Colonic mucosa (tissue), 4 donors: ENCODE data around the gene PHC3. TPM values are rescaled to one million over a fixed set of nuclear protein-coding genes. Genes with fewer than 3 reads are reported as not detected.
"Not testable (repeated sequence)": the region's sequence is repeated elsewhere in the genome, so short reads cannot be mapped to it uniquely, and the experiment has no call there.

Experiments used
- DNase-seq: peaks from one replicate; pipeline ENCODE4 v3.0.0-alpha.2; 2020
- H3K27ac ChIP-seq: fragments of 200-600 bp; one replicate; pipeline ENCODE4 v1.8.0; 2021
- H3K27me3 ChIP-seq: fragments of 200-600 bp; one replicate; pipeline ENCODE4 v1.8.0; 2021
- H3K36me3 ChIP-seq: fragments of 200-600 bp; one replicate; pipeline ENCODE4 v1.8.0; 2021
- H3K4me1 ChIP-seq: fragments of 200-600 bp; one replicate; pipeline ENCODE4 v1.8.0; 2021; ENCODE audit warnings: mild to moderate bottlenecking
- H3K4me3 ChIP-seq: fragments of 200-600 bp; one replicate; pipeline ENCODE4 v1.8.0; 2021
- H3K9ac ChIP-seq, 2 donors: one replicate each; pipeline ENCODE4 v1.7.0; 2013; ENCODE audit warnings: control low read depth in 2 of 2, low read depth in 2 of 2, low read length in 2 of 2
- H3K9me3 ChIP-seq: fragments of 200-600 bp; one replicate; pipeline ENCODE4 v1.8.0; 2021
- CTCF ChIP-seq: fragments of 200-600 bp; IDR thresholded peaks from one replicate; pipeline ENCODE4 v1.8.0; 2022; ENCODE audit warnings: antibody characterized with exemption, mild to moderate bottlenecking
- intact Hi-C: fragments of 100-400 bp; cut with DNase I; formaldehyde crosslinking; loops from one replicate; pipeline ENCODE4 v1.14.1; 2022
- total RNA-seq, 2 donors: library from RNA; stranded (reverse); fragmentation: NEBNext Ultra II Directional in 1 of 2; extraction: Animal tissue kit (Norgen Biotek cat#: 25700) in 1 of 2; gene quantifications; one replicate each; pipeline ENCODE4 v1.2.1, GENCODE V29; 2021
- donor health status: healthy.
- donor health status: DM: no; HTN: no; CAD: no.
- donor health status: DM: no; HTN: no; CAD: no.

Gene PHC3
- total RNA-seq, 2 donors from 2014 or later: 36.4 to 49.4 TPM

- H3K4me1 ChIP-seq: no peaks in the 10 kb centered on the region
- no peaks in the 10 kb centered on the region for H3K9me3 ChIP-seq
- H3K9ac ChIP-seq: no peak overlapping the region
- DNase-seq: no peak
- H3K4me3 ChIP-seq: no peak overlapping the region
- H3K36me3 ChIP-seq: no peaks in the 10 kb centered on the region
- H3K27ac ChIP-seq: no peak overlapping the region
- TF ChIP-seq CTCF: no peak
- intact Hi-C loops: no loop called here
- no peaks in the 10 kb centered on the region for H3K27me3 ChIP-seq
Observed at GRCh38 chr3:170207717-170208116, 26.2 kb upstream of the PHC3 start.

- H3K9me3 ChIP-seq, H3K9ac ChIP-seq, H3K4me3 ChIP-seq, intact Hi-C loops, H3K4me1 ChIP-seq, H3K36me3 ChIP-seq, H3K27me3 ChIP-seq: not testable (repeated sequence)
- peak; percentile 27 for DNase-seq
- peak overlapping the region; percentile 45 for H3K27ac ChIP-seq
Observed at GRCh38 chr3:170206164-170206762, 24.7 kb upstream of the PHC3 start.

GRCh38 chr3:170205302-170205701 lies 23.8 kb upstream of the PHC3 start:
- intact Hi-C loops: no loop called here
- H3K4me1 ChIP-seq: no peaks in the 10 kb centered on the region

GRCh38 chr3:170204509-170204908 lies 23.0 kb upstream of the PHC3 start:
- intact Hi-C loops: no loop called here
- no peak for DNase-seq
- H3K9me3 ChIP-seq: no peaks in the 10 kb centered on the region
- H3K4me1 ChIP-seq: no peaks in the 10 kb centered on the region
- no peak overlapping the region for H3K27ac ChIP-seq
- no peaks in the 10 kb centered on the region for H3K36me3 ChIP-seq
- no peaks in the 10 kb centered on the region for H3K27me3 ChIP-seq
- no peak for TF ChIP-seq CTCF
- H3K4me3 ChIP-seq: no peak overlapping the region
- no peak overlapping the region for H3K9ac ChIP-seq

More at GRCh38 chr3:170205302-170205701, 23.8 kb upstream of the PHC3 start:
- no peaks in the 10 kb centered on the region for H3K27me3 ChIP-seq
- H3K36me3 ChIP-seq: no peaks in the 10 kb centered on the region
- no peak overlapping the region for H3K4me3 ChIP-seq
- no peak overlapping the region for H3K27ac ChIP-seq
- no peaks in the 10 kb centered on the region for H3K9me3 ChIP-seq
- no peak overlapping the region for H3K9ac ChIP-seq
- DNase-seq: no peak
- no peak for TF ChIP-seq CTCF

- Histone ChIP-seq H3K9ac (no peak overlapping the region), H3K4me3 (no peak overlapping the region), H3K36me3 (no peaks in the 10 kb centered on the region), H3K4me1 (no peaks in the 10 kb centered on the region), H3K27ac (no peak overlapping the region), H3K9me3 (no peaks in the 10 kb centered on the region), H3K27me3 (no peaks in the 10 kb centered on the region)
- TF ChIP-seq CTCF: no peak
- intact Hi-C loops: no loop called here
- no peak for DNase-seq
Observed at GRCh38 chr3:170204023-170204472, 22.5 kb upstream of the PHC3 start.

GRCh38 chr3:170203457-170203856 lies 21.9 kb upstream of the PHC3 start:
- H3K9me3 ChIP-seq: no peaks in the 10 kb centered on the region
- TF ChIP-seq CTCF: no peak
- H3K36me3 ChIP-seq: no peaks in the 10 kb centered on the region
- no peak overlapping the region for H3K27ac ChIP-seq
- no peaks in the 10 kb centered on the region for H3K4me1 ChIP-seq
- intact Hi-C loops: no loop called here
- H3K9ac ChIP-seq: no peak overlapping the region
- H3K4me3 ChIP-seq: no peak overlapping the region
- no peak for DNase-seq
- H3K27me3 ChIP-seq: no peaks in the 10 kb centered on the region
